Endodermal cell (in vitro differentiated cells): ENCODE measurements around the gene HLA-B. TPM values are rescaled to one million over a fixed set of nuclear protein-coding genes. Genes with fewer than 3 reads are reported as not detected.

Experiments used
- DNase-seq: peaks from one replicate; pipeline ENCODE4 v3.0.0-alpha.2; 2017
- H3K27ac ChIP-seq: 2 replicates; pipeline ENCODE4 v1.5.1; 2013; ENCODE audit warnings: mild to moderate bottlenecking, low read depth, low read length, moderate library complexity
- H3K27me3 ChIP-seq: 2 replicates; pipeline ENCODE4 v1.6.1; 2013; ENCODE audit warnings: mild to moderate bottlenecking, low read length, moderate library complexity; ENCODE audit not compliant: insufficient read depth, control insufficient read depth, poor library complexity, severe bottlenecking
- H3K36me3 ChIP-seq: 2 replicates; pipeline ENCODE4 v1.7.0; 2013; ENCODE audit warnings: mild to moderate bottlenecking, low read length, moderate library complexity; ENCODE audit not compliant: control insufficient read depth, insufficient read depth
- H3K4me1 ChIP-seq: one replicate; pipeline ENCODE4 v1.7.0; 2013; ENCODE audit warnings: low read length; ENCODE audit not compliant: control insufficient read depth, insufficient read depth
- H3K4me3 ChIP-seq: 2 replicates; pipeline ENCODE4 v1.5.1; 2013; ENCODE audit warnings: mild to moderate bottlenecking, low read length, moderate library complexity
- H3K9ac ChIP-seq: 2 replicates; pipeline ENCODE4 v1.6.1; 2013; ENCODE audit warnings: mild to moderate bottlenecking, low read length, moderate library complexity; ENCODE audit not compliant: poor library complexity, severe bottlenecking; ENCODE audit errors: extremely low read depth
- H3K9me3 ChIP-seq: 2 replicates; pipeline ENCODE4 v1.6.1; 2013; ENCODE audit warnings: mild to moderate bottlenecking, low read length, moderate library complexity; ENCODE audit not compliant: control insufficient read depth
- H3K27ac Mint-ChIP-seq: 2 replicates; pipeline ENCODE4 v1.8.0; 2020; ENCODE audit warnings: mixed read lengths
- H3K27me3 Mint-ChIP-seq: 2 replicates; pipeline ENCODE4 v1.8.0; 2021; ENCODE audit warnings: mild to moderate bottlenecking, mixed read lengths; ENCODE audit not compliant: insufficient read depth
- H3K36me3 Mint-ChIP-seq: 2 replicates; pipeline ENCODE4 v1.8.0; 2020; ENCODE audit warnings: low read depth, mixed read lengths
- H3K4me1 Mint-ChIP-seq: 2 replicates; pipeline ENCODE4 v1.8.0; 2020; ENCODE audit warnings: mixed read lengths
- H3K4me3 Mint-ChIP-seq: 2 replicates; pipeline ENCODE4 v1.8.0; 2020; ENCODE audit warnings: mild to moderate bottlenecking, moderate library complexity, mixed read lengths
- H3K9me3 Mint-ChIP-seq: 2 replicates; pipeline ENCODE4 v1.8.0; 2020; ENCODE audit warnings: mild to moderate bottlenecking, mixed read lengths
- WGBS, 2 experiments: methylation state at CpG; one replicate each; pipeline versions ENCODE4 v1.1.5 to v1.1.7; 2013; ENCODE audit warnings: missing lambda C conversion rate in 2 of 2, mixed read lengths in 1 of 2; ENCODE audit not compliant: insufficient coverage in 1 of 2, insufficient read length in 1 of 2; 5-methylcytosine and 5-hydroxymethylcytosine counted together
- total RNA-seq, 2 donors: library from RNA; stranded (reverse); fragmentation: NEBNext Ultra II Directional in 1 of 2; extraction: Animal tissue kit (Norgen Biotek cat#: 25700) in 1 of 2; gene quantifications; 2 replicates in 1 of 2; 3 replicates in 1 of 2; pipeline ENCODE4 v1.2.1, GENCODE V29; 2021
- TF ChIP-seq, protein P1 (sequence below): fragments of 200-600 bp; sonication (generic); conservative IDR thresholded peaks from 2 replicates; pipeline ENCODE4 v1.5.0; 2021; ENCODE audit warnings: antibody characterized with exemption, mild to moderate bottlenecking

Gene HLA-B
- total RNA-seq, 2 donors from 2014 or later: 194 to 1,067 TPM

DNA sequence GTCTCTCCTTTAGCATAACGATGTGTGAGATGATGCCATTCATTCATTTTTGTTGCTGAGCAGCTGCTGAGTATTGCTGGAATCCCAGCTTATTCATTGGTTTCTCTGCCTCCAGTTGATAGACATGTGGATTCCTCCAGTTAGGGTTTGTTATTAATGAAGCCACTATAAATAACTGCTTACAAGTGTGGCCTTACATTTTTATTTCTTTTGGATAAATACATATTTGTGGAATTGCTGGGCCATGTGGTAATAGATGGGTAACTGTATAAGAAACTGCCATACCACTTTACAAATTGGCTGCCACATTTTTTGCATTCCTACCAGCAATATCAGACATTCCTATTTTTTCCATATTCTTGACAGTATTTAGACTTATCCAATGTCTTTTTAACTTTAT, 2.6 kb upstream of the HLA-B start:
- peaks cover 4% of the 10 kb centered on the region for H3K9me3 Mint-ChIP-seq
- no peaks in the 10 kb centered on the region for H3K36me3 ChIP-seq
- peaks cover 12% of the 10 kb centered on the region for H3K36me3 Mint-ChIP-seq
- H3K9me3 ChIP-seq: no peaks in the 10 kb centered on the region
- peaks cover 82% of the 10 kb centered on the region for H3K27me3 ChIP-seq
- no peak overlapping the region for H3K9ac ChIP-seq
- H3K4me3 Mint-ChIP-seq: no peak overlapping the region
- TF ChIP-seq, protein P1, sequence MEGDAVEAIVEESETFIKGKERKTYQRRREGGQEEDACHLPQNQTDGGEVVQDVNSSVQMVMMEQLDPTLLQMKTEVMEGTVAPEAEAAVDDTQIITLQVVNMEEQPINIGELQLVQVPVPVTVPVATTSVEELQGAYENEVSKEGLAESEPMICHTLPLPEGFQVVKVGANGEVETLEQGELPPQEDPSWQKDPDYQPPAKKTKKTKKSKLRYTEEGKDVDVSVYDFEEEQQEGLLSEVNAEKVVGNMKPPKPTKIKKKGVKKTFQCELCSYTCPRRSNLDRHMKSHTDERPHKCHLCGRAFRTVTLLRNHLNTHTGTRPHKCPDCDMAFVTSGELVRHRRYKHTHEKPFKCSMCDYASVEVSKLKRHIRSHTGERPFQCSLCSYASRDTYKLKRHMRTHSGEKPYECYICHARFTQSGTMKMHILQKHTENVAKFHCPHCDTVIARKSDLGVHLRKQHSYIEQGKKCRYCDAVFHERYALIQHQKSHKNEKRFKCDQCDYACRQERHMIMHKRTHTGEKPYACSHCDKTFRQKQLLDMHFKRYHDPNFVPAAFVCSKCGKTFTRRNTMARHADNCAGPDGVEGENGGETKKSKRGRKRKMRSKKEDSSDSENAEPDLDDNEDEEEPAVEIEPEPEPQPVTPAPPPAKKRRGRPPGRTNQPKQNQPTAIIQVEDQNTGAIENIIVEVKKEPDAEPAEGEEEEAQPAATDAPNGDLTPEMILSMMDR: no peak
- 82 to 100% methylated on average over 1 of the region's 1 CpG for WGBS, 2 experiments
- no peak for DNase-seq
- no peaks in the 10 kb centered on the region for H3K4me1 ChIP-seq
- no peak overlapping the region for H3K27ac Mint-ChIP-seq
- H3K27ac ChIP-seq: no peak overlapping the region
- H3K27me3 Mint-ChIP-seq: peaks cover 93% of the 10 kb centered on the region
- H3K4me3 ChIP-seq: no peak overlapping the region
- peaks cover 4% of the 10 kb centered on the region for H3K4me1 Mint-ChIP-seq

- TF ChIP-seq, protein P1: no peak
- Histone ChIP-seq H3K9ac (no peak overlapping the region), H3K36me3 (no peaks in the 10 kb centered on the region), H3K27ac (no peak overlapping the region), H3K9me3 (no peaks in the 10 kb centered on the region), H3K4me3 (no peak overlapping the region), H3K27me3 (peaks cover 84% of the 10 kb centered on the region), H3K4me1 (no peaks in the 10 kb centered on the region)
- H3K4me3 Mint-ChIP-seq: peak overlapping the region; percentile 72
- no peak overlapping the region for H3K27ac Mint-ChIP-seq
- no peak for DNase-seq
- H3K27me3 Mint-ChIP-seq: peaks cover 93% of the 10 kb centered on the region
- H3K36me3 Mint-ChIP-seq: peaks cover 22% of the 10 kb centered on the region
- peaks cover 4% of the 10 kb centered on the region for H3K4me1 Mint-ChIP-seq
- 67% methylated on average over 4 of the region's 4 CpGs; no CpG with 5 or more reads in 1 of the 2 experiments for WGBS, 2 experiments
- H3K9me3 Mint-ChIP-seq: peaks cover 4% of the 10 kb centered on the region
Observed at GRCh38 chr6:31358302-31358701, 1.3 kb upstream of the HLA-B start.

GRCh38 chr6:31357886-31358285, 907 bp upstream of the HLA-B start:
- Mint-ChIP-seq H3K4me1 (peaks cover 4% of the 10 kb centered on the region), H3K27ac (no peak overlapping the region), H3K36me3 (peaks cover 23% of the 10 kb centered on the region), H3K27me3 (peaks cover 92% of the 10 kb centered on the region), H3K9me3 (peaks cover 4% of the 10 kb centered on the region), H3K4me3 (peak overlapping the region; percentile 72)
- TF ChIP-seq, protein P1: no peak
- Histone ChIP-seq H3K9ac (no peak overlapping the region), H3K9me3 (no peaks in the 10 kb centered on the region), H3K36me3 (no peaks in the 10 kb centered on the region), H3K4me1 (no peaks in the 10 kb centered on the region), H3K4me3 (no peak overlapping the region), H3K27ac (no peak overlapping the region), H3K27me3 (peaks cover 81% of the 10 kb centered on the region)
- DNase-seq: no peak
- WGBS, 2 experiments: 52 to 55% methylated on average over 5 to 6 of the region's 6 CpGs
